HG02610 (cell line): ENCODE data around the gene NFASC.

Experiments used
- ATAC-seq: cut with Tn5 transposase; IDR thresholded peaks from one replicate; pipeline ENCODE4 v1.9.1; 2021; ENCODE audit warnings: mild to moderate bottlenecking, moderate library complexity; ENCODE audit not compliant: unreplicated experiment

Gene NFASC

DNA sequence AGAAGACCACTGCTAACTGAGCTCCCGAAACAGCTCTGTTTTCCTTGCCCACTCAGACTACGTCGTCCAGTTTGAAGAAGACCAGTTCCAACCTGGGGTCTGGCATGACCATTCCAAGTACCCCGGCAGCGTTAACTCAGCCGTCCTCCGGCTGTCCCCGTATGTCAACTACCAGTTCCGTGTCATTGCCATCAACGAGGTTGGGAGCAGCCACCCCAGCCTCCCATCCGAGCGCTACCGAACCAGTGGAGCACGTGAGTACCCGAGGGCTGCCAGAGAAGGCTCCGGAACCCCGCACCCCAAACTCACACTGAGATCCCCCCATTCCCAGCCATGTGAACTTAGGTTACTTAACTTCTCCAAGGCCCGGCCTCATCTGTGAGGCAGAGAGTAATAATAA, 108.6 kb downstream of the NFASC start:
- ATAC-seq: no peak

DNA sequence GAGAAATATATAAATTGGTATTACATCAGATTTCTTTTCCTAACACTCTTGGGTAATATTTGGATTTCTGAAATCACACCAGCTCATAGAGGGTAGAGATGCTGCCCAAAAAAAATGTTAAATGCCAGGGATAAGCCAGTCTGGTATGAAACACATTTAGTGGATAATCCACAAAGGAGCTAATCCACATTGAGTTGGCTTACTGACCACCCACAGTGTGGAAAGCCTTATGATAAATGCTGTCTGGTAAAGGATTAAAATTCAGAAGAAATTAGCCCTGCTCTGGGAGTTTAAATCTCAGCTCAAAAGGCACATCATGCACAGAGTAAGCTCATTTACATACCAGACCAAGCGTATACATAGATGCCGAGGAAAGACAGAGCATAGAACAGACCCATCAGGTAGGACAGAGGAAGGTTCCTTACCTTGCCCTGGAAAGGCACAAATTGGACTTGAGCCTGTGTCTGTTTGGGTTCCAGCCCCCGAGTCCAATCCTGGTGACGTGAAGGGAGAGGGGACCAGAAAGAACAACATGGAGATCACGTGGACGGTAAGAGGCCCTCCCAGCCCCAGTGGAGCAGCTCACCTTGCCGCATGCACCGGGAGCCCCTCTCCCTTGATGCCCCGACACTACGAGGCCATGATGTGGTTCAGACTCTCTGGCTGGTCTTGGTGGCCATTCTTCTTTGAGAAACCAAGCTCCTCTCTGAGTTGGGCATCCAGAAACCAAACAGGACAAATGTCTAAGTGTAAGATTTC, 109.4 kb downstream of the NFASC start:
- no peak for ATAC-seq

DNA sequence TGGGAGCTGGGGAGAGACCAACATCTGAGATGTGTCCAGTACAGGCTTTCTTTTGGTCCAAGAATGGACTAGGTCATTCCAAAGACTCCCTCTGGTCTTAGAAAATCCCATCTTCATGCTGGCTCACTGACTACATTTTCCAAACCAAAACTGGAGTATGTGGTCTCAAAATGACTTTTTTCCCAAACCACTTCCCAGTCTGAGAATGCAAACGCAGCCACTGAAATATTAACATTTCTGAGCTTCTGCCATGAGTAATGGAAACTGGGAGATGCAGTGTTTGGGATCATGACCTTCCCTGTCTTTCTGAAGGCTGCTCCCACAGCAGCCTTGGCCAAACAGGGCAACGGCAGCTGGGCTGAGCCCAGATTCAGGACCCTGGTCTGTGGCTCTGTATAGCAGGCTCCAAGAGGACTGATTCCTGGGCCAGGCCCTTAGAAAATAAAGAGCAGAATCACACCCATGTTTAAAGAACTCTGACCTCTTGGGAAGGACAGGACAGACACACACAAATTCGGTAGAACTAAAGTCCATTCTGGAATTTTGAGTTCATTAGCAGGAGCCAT, 110.3 kb downstream of the NFASC start:
- no peak for ATAC-seq

DNA sequence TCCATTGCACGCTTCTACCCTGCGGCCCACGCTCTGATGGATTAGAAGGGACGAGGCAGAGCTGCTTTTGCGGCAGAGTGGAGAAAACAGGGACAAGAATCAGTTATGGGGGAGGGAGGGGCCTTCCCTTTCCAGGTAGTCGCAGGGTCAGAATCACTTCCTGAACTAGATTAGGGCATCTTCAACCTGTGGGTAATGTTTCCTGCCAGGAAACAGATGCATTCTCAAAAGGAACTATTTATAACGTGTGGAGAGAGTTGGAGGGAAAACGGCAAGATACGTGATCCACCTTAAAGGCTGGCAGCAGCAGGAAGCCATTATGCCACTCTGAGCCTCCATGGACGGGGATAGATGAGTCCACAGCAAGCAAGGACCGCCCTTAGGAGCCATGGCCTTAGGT, 112.5 kb downstream of the NFASC start:
- no peak for ATAC-seq

DNA sequence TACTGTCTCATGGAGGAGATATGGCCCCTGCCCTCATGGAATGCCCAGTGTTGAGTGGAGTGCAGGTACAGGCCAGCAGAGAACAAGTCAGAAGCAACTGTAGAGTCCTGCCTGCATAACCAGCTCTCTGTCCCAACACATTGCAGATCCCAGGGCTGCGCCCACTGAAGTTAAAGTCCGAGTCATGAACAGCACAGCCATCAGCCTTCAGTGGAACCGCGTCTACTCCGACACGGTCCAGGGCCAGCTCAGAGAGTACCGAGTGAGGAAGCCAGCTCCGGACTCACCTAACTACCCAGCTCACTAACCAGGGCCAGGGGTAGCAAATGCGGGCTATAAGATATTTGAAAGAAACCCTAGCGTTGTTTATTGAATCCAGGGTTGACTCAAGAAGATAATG, 113.2 kb downstream of the NFASC start:
- ATAC-seq: no peak

DNA sequence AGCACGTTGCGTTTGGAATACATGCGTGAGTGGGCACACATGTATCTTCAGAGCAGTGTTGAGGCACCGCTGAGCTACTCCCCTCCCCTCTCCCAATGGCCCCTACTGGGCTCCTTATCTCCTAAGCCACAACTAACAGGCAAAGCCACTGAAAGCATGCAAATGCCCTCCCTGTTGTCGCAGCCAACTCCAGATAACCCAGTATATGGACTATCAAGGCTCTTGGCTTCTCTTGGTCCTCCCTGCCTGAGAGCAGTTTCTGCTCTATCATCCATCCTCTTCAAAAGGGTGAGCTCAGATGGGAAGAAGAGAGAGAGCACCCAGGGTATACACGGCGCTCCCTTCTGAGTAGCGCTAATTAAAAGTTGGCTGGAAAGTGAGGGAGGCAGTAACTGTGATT, 113.8 kb downstream of the NFASC start:
- ATAC-seq: no peak

DNA sequence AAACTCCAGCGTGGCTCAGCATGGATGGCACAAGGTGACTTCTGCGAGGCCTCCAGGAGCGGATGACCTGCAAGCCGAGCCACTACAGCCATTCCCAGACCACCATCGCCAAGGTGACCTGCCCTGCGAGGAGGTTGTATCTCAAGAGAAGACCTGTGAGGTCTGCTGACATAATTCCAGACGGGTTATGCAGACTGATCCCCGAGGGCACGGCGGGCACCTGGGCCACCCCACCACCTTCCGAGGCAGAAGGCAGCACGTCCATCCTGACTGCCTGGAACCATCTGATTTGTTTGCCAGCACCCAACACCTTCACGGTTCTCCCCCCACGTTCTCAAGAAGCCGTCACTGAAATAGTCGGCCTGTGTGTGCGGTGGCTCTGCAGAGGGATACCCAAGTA, 115.5 kb downstream of the NFASC start:
- no peak for ATAC-seq

DNA sequence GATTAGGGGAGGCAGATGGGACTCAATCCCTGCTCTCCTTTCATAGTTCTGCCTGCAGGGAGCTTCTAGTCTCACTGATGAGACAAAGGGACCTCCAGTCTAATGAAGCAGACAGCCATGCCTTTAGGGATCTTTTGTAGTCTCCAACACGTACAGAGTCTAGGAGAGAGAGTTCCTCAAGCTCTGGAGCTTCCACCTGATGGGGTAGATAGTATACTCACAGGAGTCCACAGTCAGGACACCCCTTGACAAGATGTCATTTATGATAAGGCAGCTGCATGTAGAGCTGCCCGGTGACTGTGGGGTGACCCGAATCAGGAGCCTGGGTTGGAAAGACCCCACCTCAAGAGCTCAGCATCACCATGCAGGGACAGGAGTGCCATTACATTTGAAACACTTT, 117.0 kb downstream of the NFASC start:
- no peak for ATAC-seq

DNA sequence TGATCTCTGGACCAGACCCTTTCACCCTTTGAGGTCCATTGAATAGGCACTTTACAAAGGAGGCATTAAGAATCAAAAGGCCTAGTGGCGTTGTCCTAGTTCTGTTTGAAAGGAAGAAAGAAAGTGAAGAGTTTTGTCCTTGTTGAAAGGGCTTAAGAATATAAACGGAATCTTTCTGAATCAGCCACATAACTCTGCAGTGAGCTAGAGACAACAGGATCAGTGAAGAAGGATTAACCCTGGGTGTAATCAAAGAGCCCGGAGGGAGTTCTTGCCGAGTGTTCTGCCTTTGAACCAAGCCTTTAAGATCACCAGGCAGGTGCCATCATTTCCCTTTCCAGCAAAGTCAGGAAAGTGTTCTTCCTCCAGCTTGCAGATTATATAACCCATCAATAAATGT, 117.5 kb downstream of the NFASC start:
- ATAC-seq: no peak

DNA sequence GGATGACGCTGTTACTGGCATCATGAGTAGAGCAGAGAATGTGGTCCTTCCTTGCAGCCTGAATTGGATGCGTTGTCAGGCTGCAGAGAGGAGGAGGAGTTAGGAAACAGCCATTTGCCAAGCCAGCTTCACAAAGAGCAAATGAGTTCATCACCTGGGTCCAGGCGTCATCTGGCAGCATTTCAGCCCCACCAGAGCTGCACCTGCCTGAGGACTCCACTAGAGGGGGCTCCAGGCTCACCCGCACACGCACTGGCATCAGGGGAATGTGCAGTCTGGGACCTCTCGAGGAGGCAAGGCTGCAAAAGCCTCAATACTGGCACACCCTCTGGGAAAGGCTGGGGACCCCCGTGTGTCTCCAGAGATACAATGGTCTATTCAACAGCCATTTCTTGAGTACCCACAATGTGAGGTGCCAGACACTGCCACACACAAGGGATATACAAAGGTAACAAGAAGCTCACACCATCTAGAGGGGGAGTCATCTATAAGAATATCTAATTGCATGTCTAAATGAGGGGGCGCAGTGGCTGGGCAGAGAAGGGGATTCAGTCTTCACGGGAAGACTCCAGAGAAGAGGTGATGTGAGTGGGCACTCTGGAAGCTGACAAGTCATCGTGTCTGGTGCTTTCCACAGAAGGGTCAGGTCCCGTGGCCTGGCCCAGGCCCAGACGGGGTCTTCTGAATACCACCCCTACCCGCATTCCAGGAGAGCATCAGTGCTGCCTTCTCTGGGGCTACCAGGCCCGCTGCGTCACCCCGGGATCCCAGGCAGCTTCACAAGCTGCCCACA, 118.8 kb downstream of the NFASC start:
- ATAC-seq: no peak

DNA sequence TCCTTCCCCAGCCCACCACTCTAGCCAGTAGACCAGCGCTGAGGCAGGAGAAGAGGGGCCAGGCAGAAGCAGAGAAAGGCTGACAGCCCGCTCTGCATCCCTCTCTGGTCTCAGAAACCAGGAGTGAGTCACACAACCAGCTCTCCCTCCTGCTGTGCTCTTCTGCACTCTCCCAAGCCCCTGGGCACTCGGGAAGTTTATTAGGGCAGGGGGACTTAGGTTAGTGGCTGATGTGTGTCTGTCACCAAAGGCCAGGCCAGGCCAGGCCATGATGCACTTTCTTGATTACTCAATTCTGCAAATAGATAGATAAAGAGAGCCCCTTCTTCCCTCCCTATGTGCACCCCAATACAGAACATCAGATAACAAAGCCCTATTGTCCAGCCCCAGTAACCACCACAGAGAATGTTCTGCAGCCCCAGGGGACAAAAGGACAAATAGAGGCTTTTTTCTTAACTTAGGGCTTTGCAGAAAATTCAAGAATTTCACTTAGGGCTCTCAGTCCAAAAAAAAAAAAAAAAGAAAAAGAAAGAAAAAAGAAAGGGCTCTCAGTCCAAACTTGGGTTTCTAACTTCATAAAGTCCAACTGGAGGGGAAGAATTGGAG, 119.5 kb downstream of the NFASC start:
- ATAC-seq: no peak

DNA sequence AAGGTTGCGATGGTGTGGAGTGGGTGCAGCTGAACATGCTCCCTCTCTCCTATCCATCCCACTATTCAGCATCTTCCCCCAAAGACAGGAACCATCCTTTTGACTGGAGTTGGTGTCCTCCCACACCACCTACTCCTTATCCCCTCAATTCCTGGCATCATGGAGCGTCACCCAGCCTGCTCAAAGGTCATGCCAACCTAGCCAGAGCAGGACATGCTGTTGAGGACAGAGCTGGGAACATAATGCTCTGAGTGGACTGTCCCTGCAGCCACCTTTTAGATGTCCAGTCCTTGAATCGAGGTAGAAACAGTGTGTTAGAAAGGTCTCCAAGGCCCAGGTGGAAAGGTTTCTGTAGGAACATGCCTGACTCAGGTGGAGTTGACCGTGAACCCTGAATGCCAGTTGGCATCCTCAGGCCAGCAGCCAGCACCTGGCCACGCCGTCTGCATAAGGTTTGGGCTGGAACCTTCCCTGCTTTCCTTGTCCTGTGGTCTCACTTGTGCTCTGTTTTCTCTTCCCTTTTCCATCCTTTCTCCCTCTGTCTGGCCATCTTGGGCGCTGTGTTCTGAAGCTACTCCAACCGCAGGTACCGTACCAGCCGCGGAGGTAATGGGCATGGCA, 120.2 kb downstream of the NFASC start:
- no peak for ATAC-seq

DNA sequence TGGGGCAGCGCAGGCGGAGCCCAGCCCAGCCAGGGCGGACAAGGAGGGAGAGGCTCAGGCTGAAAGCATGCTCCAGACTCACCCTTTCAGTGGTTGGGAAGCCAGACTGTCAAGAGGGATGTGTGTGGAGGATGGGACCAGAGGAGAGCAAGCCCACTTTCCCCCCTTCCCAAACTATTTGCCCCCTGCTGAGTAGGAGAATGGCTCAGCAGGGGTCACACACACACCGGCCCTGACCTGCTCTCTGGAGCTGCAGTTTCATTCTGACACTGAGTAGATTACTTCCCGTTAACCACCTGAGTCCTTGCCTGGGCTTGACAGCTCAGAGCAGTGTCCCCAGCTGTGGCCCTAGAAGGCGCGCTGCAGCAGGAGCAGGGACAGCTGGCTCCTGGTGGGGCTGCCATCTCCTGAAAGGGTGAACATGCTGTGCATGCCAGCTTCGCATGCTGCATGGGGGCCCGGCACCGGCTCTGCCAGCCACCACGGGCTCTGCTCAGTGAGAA, 120.7 kb downstream of the NFASC start:
- ATAC-seq: no peak

DNA sequence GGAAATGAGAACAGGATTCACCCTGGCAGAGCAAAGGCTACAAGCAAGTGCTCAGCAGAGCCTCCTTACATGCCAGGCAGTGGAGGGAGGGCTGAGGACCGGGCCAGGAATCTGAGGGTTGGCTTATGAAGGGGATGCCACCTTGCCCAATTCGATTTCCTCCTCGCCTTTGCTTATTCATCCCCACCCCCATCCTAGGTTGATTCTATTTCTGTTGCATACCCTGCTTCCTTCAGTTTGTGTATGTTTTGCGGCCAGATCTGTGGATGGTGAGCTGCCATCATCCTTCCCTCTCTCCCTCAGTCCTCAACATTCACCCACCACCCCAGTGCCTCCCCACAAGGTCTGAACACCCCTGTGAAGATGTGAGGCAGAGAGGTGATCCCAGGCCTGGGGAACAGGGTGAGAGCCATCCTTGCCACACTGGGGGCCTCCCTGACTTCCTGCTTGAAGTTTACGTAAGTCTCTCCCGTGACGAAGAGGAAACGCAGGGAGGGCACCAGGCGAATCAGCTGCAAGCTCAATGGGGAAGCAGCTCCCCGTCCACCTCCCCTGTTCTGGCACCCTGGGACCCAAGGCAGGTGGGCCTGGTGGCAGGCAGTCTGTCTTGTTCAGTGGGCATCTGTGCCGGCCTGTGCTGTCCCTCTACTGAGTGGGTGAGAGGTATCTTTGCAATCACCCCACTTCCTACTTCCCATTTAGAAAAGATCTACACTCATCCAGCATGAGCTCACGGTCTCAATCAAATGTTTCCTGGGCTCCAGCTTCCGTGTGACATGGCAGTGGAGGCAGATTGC, 121.7 kb downstream of the NFASC start:
- ATAC-seq: no peak

DNA sequence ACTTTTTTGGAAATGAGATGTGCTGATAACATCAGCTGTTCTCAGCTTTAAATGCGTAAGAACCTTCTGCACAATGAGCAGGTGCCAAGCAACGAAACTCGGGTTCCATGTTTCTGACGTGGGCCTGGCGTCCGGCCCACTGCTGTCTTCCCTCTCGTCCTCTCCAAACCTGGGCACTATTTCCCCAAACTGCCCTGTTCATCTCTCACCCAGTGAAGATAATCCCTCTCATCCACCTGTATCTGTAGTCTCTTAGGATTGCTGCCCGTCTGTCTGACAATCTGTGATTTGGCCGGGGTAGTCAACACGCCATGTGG, 122.3 kb downstream of the NFASC start:
- ATAC-seq: no peak

DNA sequence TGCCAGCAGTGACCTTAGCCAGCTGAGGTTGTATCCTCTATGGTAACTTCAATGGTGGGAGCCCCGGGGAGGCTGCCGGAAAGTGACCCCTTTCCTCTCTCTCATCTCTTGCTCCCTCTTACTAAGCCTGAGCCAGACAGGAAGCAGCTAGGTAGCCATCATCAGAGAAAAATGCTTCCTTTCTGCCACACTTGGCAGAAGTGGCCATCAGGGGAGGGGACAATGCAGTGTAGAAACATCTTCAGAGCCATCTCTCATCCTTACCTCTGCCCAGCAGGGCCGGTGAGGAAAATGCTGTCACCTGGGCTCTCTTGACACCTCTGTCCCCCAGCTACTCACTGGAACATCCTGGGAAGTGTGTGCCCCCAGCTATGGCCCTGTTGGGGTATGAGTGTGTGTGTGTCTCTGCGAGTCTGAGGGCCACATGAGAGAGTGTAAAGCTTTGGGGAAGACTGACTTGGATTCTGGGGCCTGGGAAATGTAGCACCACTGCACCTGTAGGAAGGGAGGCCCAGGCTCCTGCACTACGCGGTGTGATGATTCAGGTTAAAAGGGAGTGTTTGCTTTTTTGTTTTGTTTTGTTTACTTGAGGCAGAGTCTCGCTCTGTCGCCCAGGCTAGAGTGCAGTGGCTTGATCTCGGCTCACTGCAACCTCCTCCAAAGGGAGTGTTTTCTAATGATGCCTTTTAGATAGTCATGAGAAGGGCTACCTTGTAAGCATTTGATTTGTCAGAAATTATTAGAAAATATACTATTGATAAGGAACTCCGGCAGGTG, 123.6 kb downstream of the NFASC start:
- no peak for ATAC-seq

DNA sequence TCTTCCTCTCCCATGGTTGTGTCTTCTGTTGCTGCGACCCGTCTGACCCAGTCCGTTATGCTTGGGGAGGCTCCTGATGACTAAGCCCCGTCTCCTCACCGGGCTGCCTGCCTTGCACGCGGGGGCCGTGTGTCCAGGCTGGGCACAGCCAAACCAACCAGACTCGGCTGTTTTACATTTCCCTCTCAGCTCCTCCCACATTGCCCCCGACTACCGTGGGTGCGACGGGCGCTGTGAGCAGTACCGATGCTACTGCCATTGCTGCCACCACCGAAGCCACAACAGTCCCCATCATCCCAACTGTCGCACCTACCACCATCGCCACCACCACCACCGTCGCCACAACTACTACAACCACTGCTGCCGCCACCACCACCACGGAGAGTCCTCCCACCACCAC, 126.3 kb downstream of the NFASC start:
- ATAC-seq: no peak

DNA sequence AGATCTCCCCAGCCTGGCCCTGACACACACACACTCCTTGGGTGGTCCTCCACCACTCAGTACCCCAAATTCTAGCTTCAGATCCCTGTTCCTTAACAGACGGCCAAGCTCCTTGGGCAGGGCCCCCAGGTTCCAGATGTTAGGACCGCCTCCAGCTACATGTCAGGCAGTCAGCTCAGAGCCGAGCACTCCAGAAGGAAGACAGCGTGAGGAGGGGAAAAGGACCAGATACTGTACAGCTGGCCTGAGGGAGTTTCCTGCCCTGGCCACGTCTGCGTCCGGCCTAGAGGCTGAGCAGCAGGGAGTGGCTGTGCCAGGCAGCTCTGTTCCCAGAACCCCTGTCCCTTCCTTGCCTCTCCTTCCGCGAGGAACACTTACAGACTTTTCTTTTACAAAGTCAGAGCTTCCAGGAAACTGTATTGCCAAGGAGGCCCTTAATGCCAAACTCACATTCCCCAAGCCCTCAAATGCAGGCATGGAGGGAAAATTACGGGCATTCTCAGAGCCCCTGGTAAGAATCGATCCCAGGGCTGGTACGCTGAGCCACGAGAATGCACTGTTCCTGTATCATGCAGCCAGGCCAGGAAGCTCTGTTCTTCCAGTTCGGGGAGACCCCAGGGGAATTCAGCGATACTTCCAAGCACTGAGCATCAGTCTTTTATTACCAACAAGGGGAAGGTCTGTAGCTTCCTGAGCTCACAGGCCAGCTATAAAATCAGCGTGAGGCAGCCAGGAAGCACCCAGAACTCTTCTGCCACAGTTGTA, 127.1 kb downstream of the NFASC start:
- no peak for ATAC-seq

DNA sequence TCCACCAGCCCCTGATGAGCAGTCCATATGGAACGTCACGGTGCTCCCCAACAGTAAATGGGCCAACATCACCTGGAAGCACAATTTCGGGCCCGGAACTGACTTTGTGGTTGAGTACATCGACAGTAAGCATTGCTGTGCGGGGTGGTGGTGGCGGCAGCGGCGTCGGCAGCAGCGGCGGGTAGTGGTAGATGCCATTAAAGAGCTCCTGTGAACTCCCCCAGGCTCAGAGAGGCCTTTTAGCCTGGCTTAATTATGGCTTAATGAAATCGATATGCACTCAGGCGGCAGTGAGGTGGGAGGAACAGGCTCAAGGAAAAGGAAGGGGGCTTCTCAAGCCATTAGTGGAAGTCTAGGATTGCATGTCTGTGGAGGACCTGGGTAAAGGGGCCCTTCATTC, 130.5 kb downstream of the NFASC start:
- ATAC-seq: no peak
